Measurements from ENCODE around the gene RDH8.
A peak's percentile ranks its signal among the peaks of the same experiment; 100 is the strongest.
"Not testable (repeated sequence)": the region's sequence is repeated elsewhere in the genome, so short reads cannot be mapped to it uniquely, and the experiment has no call there.

RDH8 gene

DNA sequence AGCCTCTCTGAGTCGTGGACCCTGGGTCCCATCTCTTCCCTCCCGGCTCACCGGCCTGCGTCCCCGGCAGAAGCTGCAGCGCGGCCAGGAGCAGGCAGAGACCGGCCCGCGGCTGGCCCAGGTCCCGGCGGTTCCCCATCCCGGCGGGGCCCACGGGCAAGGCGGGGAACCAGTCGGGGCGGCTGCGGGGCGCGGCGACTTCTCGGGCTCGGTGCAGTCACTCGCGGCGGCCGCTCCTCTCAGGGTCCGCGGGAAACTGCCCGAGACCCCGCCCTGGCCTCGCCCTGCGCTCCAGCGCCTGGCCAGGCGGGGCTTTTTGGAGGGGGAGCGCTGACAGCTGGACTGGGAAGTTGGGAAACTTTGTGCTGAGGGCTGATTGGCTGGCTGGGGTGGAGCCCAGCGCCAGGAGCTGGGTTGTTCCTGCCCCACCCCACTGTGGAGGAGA, 3.0 kb upstream of the RDH8 start, which contains the start of gene COL5A3:
Gene COL5A3 (minus strand): TSS at position 258 of the 445 bp plus-strand sequence. CDS start 119 bp downstream, at position 139.
- no peak within 1 kb of the TSS for H3K27ac Mint-ChIP-seq

DNA sequence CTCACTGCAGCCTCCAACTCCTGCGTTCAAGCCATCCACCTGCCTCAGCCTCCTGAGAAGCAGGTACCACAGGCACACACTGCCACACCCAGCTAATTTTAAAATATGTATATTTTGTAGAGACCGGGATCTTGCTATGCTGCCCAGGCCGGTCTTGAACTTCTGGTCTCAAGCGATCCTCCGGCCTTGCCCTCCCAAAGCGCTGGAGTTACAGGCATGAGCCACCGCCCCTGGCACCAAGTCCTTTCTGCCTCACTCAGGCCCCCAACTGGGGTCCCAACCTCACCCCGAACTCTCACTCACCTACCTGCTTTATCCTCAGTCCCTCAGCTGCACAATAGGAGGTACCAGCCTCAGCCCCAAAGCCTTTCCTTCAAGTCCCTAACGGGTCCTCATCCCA, 2.3 kb upstream of the RDH8 start:
- DNase-seq: no peak
- Mint-ChIP-seq H3K27me3 (peaks cover 57 to 72% of the 10 kb centered on the region in 2 donors), H3K4me1 (peaks cover 15 to 19% of the 10 kb centered on the region in 2 donors), H3K4me3 (no peak overlapping the region), H3K9me3 (peaks cover 6 to 9% of the 10 kb centered on the region in 2 donors), H3K36me3 (peaks cover 7 to 14% of the 10 kb centered on the region in 2 donors), H3K27ac (no peak overlapping the region)
- no peak for ATAC-seq (replicated peaks)

More for the DNA sequence above, 3.0 kb upstream of the RDH8 start, which contains the start of gene COL5A3:
- peaks cover 6 to 9% of the 10 kb centered on the region in 2 donors for H3K9me3 Mint-ChIP-seq
- peaks cover 60 to 79% of the 10 kb centered on the region in 2 donors for H3K27me3 Mint-ChIP-seq
- H3K36me3 Mint-ChIP-seq: peaks cover 7 to 14% of the 10 kb centered on the region in 2 donors
- DNase-seq (no peak), ATAC-seq (replicated peaks) (no peak)
- H3K4me1 Mint-ChIP-seq: peaks cover 15 to 19% of the 10 kb centered on the region in 2 donors
- no peak within 1 kb of the TSS for H3K4me3 Mint-ChIP-seq

DNA sequence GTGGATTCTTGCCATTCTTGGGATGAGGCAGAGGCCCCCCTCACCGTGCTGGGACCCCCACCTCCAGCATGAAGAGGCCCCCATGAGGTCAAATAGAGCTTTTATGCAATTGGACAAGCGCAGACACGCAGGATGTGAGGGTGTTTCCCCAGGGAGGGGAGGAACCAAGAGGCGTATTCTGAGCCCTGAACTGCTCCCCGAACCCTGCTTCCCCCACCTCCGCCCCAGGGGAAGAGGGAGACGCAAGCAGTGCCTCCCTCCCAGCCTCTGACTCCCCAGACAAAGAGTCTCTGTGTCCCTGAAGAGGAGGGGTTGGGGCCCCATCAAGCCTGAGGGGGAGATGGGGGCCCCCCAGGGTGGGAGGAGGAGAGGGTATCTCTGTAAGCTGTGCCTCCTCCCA, 1.3 kb upstream of the RDH8 start:
- H3K4me3 Mint-ChIP-seq: no peak overlapping the region
- H3K27me3 Mint-ChIP-seq: peaks cover 54 to 66% of the 10 kb centered on the region in 2 donors
- peaks cover 13 to 19% of the 10 kb centered on the region in 2 donors for H3K4me1 Mint-ChIP-seq
- ATAC-seq (replicated peaks) (no peak), DNase-seq (no peak)
- H3K36me3 Mint-ChIP-seq: peaks cover 7 to 13% of the 10 kb centered on the region in 2 donors
- no peak overlapping the region for H3K27ac Mint-ChIP-seq
- peaks cover 4 to 5% of the 10 kb centered on the region in 2 donors for H3K9me3 Mint-ChIP-seq

DNA sequence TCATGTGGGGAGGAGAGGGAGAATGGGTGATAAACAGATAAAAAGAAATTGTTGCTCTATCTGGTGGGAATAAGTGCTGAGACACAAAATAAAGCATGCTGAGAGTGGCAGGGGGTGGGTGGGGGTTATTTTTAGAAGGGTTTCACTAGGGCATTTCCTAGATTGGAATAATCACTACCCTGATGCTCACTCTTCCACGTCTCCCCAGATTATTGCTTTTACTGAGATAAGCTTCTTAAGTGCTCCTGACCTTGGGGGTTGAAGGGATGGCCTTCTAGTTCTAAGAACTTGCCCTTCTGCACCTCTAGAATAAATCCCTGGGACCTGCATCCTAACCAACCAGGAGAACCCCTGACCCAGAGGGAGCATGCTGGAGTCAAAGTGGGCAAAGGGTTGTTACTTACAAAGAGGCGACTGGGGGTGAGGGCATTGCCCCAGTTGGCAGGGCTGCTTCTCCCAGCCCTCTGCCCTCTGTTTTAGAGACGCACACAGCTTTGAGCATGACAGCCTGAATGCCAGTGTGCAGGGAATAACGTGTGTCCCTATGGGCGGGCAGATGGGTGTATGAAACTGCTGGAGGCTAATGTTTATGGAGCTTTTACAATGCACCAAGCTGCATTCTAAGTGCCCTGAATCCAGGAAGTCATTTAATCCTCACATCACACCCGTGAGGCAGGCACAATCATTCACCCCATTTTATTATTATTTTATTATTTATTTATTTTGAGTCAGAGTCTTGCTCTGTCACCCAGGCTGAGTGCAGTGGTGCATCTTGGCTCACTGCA, 743 bp downstream of the RDH8 start:
- no peak for DNase-seq
- Mint-ChIP-seq H3K4me3 (no peak overlapping the region), H3K9me3 (peaks cover 0 to 2% of the 10 kb centered on the region in 2 donors), H3K27me3 (peaks cover 37 to 48% of the 10 kb centered on the region in 2 donors), H3K4me1 (peaks cover 4 to 7% of the 10 kb centered on the region in 2 donors), H3K27ac (no peak overlapping the region), H3K36me3 (peaks cover 0 to 4% of the 10 kb centered on the region in 2 donors)
- no peak for ATAC-seq (replicated peaks)

DNA sequence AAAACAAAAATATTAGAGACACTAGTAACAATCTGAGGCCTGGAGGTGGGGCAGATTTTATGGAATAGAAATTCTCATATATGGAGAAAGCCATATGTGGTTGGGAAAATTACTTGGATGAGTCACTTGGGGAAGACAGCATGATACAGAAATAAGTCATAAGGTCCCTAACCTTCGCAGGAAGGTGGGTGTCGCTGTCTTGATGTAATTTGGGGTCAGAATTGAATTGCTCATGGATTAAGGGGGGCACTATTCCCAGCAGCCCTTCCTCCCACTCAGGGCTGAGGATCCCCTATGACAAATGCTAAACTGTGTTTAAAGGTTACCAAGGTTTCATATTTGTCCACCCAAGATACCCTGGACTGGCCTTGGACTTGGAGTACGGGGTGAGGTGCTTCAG, 5.0 kb downstream of the RDH8 start:
- Mint-ChIP-seq H3K9me3 (peaks cover 0 to 4% of the 10 kb centered on the region in 2 donors), H3K4me3 (no peak overlapping the region), H3K27ac (no peak overlapping the region), H3K27me3 (peaks cover 26 to 31% of the 10 kb centered on the region in 2 donors), H3K36me3 (no peaks in the 10 kb centered on the region), H3K4me1 (no peaks in the 10 kb centered on the region)
- DNase-seq (no peak), ATAC-seq (replicated peaks) (no peak)

DNA sequence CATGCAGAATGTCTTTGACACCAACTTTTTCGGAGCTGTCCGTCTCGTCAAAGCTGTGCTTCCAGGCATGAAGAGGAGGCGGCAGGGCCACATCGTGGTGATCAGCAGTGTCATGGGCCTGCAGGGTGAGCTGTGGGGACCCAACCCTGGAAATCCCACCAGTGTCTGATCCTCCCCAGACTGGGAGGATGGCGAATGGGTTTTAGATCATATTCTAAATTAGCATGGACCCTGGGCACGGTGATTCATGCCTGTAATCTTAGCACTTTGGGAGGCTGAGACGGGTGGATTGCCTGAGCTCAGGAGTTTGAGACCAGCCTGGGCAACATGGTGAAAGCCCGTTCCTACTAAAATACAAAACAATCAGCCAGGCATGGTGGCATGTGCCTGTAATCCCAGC, 5.5 kb downstream of the RDH8 start:
- no peaks in the 10 kb centered on the region for H3K4me1 Mint-ChIP-seq
- H3K4me3 Mint-ChIP-seq: no peak overlapping the region
- no peak overlapping the region for H3K27ac Mint-ChIP-seq
- H3K27me3 Mint-ChIP-seq: peaks cover 21 to 27% of the 10 kb centered on the region in 2 donors
- ATAC-seq (replicated peaks) (no peak), DNase-seq (no peak)
- peaks cover 0 to 4% of the 10 kb centered on the region in 2 donors for H3K9me3 Mint-ChIP-seq
- H3K36me3 Mint-ChIP-seq: no peaks in the 10 kb centered on the region

DNA sequence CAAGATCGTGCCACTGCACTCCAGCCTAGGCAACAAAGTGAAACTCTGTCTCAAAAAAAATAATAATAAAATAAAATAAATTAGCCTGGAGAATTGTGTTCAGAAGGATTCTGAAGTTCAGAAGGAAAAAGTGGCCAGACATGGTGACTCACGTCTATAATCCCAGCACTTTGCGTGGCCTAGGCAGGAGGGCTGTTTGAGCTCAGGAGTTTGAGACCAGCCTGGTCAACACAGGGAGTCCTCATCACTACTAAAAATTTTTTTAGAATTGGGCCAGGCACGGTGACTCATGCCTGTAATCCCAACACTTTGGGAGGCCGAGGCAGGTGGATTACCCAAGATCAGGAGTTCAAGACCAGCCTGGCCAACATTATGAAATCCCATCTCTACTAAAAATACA, 6.0 kb downstream of the RDH8 start:
- H3K9me3 Mint-ChIP-seq: peaks cover 0 to 4% of the 10 kb centered on the region in 2 donors
- no peak for ATAC-seq (replicated peaks)

DNA sequence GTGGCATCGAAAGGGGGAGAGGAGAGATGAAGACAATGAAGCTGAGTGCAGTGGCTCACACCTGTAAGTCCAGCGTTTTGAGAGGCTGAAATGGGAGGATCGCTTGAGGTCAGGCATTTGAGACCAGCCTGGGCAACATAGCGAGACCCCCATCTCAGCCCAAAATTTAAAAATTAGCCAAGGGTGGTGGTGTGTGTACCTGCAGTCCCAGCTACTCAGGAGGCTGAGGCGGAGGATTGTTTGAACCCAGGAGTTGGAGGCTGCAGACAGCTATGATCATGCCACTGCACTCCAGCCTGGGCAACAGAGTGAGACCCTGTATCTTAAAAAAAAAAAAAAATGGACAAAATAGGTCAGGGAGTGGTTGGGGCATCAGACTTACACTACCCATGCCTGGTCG, 7.6 kb downstream of the RDH8 start:
- no peaks in the 10 kb centered on the region for H3K36me3 Mint-ChIP-seq
- peaks cover 21 to 27% of the 10 kb centered on the region in 2 donors for H3K27me3 Mint-ChIP-seq
- H3K4me1 Mint-ChIP-seq: no peaks in the 10 kb centered on the region
- no peak for ATAC-seq (replicated peaks)
- H3K9me3 Mint-ChIP-seq: peaks cover 0 to 4% of the 10 kb centered on the region in 2 donors
- no peak overlapping the region for H3K4me3 Mint-ChIP-seq
- no peak for DNase-seq
- no peak overlapping the region for H3K27ac Mint-ChIP-seq

More for the DNA sequence above, 6.0 kb downstream of the RDH8 start:
- Mint-ChIP-seq H3K27me3 (peaks cover 21 to 27% of the 10 kb centered on the region in 2 donors), H3K4me1 (no peaks in the 10 kb centered on the region), H3K27ac (no peak overlapping the region), H3K36me3 (no peaks in the 10 kb centered on the region), H3K4me3 (no peak overlapping the region)
- no peak for DNase-seq

DNA sequence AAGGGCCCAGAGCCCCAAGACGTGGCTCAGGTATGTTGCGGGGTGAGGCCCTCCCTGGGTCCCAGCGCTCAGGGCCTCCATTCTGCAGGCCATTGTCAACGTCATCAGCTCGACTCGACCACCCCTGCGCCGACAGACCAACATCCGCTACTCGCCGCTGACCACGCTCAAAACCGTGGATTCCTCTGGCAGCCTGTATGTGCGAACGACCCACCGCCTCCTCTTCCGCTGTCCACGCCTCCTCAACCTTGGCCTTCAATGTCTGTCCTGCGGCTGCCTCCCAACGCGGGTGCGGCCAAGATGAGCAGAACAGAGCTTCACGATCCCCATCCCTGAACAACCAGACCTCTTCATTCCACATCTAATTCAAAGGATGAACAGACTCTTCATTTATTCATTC, 8.2 kb downstream of the RDH8 start:
- Mint-ChIP-seq H3K9me3 (peaks cover 0 to 4% of the 10 kb centered on the region in 2 donors), H3K4me1 (no peaks in the 10 kb centered on the region), H3K27me3 (peaks cover 26 to 32% of the 10 kb centered on the region in 2 donors), H3K4me3 (no peak overlapping the region), H3K36me3 (no peaks in the 10 kb centered on the region), H3K27ac (no peak overlapping the region)
- DNase-seq (no peak), ATAC-seq (replicated peaks) (no peak)

DNA sequence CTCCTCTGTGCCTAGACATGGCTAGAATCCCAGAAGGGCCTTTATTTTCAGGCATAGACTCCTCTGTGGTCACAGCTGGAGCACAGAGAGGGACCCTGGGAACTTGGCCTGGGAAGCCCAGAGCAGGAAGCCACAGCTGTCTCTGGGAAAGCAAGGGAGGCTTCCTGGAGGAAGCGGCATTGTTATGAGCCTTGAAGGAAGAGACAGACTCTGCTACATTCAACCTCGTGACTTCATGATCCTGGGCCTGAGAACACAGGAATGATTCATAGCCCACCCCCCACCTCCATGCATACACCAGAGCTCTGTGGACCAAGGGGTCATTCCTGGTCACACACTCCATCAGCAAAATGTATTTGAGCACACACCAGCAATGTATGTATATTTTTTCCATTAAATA, 8.6 kb downstream of the RDH8 start:
- Mint-ChIP-seq H3K4me3 (no peak overlapping the region), H3K27ac (no peak overlapping the region), H3K27me3 (peaks cover 27 to 33% of the 10 kb centered on the region in 2 donors), H3K4me1 (no peaks in the 10 kb centered on the region), H3K36me3 (no peaks in the 10 kb centered on the region), H3K9me3 (peaks cover 0 to 2% of the 10 kb centered on the region in 2 donors)
- ATAC-seq (replicated peaks): no peak
- DNase-seq: no peak

DNA sequence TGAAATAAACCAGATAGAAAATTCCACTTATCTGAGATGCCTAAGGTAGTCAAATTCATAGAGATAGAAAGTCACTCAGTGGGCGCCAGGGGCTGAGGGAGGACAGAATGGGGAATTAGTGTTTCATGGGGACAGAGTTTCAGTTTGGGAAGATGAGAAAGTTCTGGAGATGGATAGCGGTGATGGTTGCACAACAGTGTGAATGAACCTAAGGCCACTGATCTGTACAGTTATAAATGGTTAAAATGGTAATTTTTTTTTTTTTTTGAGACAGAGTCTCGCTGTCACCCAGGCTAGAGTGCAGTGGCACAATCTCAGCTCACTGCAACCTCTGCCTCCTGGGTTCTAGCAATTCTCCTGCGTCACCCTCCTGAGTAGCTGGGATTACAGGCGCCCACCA, 9.8 kb downstream of the RDH8 start:
- H3K27me3 Mint-ChIP-seq: peaks cover 29 to 37% of the 10 kb centered on the region in 2 donors
- H3K27ac Mint-ChIP-seq; H3K9me3 Mint-ChIP-seq; H3K4me1 Mint-ChIP-seq; H3K4me3 Mint-ChIP-seq; ATAC-seq (replicated peaks); H3K36me3 Mint-ChIP-seq; DNase-seq: not testable (repeated sequence)

DNA sequence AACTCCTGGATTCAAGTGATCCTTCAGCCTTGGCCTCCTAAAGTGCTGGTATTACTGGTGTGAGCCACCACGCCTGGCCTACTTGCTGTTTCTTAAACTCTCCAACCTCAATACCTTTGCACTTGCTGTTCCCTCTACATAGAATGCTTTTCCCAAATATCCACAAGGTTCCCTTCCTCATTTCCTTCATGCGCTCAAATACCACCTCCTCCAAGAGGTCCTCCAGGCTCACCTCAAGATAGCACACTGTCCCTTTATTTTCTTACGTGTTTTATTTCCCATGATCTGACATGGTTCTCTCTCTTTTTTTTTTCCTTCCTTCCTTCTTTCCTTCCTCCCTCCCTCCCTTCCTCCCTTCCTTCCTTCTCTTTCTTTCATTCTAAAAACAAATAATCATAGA, 13.5 kb downstream of the RDH8 start:
- ATAC-seq (replicated peaks) (no peak), DNase-seq (no peak)
- H3K27ac Mint-ChIP-seq: no peak overlapping the region
- H3K27me3 Mint-ChIP-seq: peaks cover 21 to 25% of the 10 kb centered on the region in 2 donors
- H3K9me3 Mint-ChIP-seq: no peaks in the 10 kb centered on the region
- no peaks in the 10 kb centered on the region for H3K4me1 Mint-ChIP-seq
- no peak overlapping the region for H3K4me3 Mint-ChIP-seq
- H3K36me3 Mint-ChIP-seq: no peaks in the 10 kb centered on the region

DNA sequence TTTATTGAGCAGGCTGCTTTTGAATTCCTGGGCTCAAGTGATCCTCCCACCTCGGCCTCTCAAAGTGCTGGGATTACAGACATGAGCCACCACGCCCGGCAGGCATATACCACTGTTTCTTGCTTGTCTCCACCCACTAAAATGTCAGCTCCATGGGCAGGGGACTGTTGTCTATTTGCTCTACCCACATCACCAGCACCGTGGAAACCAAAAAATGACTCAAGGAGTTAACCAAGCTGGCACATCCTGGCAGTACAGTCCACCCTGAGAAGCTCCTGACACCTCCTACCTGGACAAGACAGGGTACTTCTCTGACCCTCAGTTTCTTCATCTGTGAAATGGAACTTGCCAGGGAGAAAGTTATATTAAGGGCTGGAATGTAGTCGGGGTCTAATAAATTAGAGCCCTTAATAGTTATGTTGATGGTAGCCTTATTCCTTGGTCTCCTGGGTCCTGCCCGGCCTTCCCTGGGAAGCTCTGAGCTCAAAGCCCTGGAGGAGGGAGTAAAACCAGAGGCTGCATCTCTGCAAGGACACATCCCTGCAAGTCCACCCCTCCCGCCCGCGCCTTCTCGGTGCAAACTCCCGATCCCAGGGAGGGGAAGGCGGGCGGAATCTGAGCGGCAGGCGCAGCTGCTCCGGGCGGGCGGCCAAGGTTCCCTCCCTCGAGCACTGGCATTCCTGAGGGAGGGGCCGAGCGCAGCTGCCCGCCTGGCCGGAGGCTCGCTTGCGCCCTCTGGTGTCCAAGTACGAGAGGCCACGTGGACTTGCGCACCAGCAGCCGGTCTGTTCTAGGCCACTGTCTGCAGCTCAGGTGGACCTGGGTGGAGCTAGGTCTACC, 14.1 kb downstream of the RDH8 start:
- peak; percentile 76 for DNase-seq
- H3K27me3 Mint-ChIP-seq: peaks cover 23 to 27% of the 10 kb centered on the region in 2 donors
- no peaks in the 10 kb centered on the region for H3K4me1 Mint-ChIP-seq
- ATAC-seq (replicated peaks): peak; percentile 97 to 99
- no peak overlapping the region for H3K4me3 Mint-ChIP-seq
- no peaks in the 10 kb centered on the region for H3K9me3 Mint-ChIP-seq
- no peaks in the 10 kb centered on the region for H3K36me3 Mint-ChIP-seq
- H3K27ac Mint-ChIP-seq: no peak overlapping the region

DNA sequence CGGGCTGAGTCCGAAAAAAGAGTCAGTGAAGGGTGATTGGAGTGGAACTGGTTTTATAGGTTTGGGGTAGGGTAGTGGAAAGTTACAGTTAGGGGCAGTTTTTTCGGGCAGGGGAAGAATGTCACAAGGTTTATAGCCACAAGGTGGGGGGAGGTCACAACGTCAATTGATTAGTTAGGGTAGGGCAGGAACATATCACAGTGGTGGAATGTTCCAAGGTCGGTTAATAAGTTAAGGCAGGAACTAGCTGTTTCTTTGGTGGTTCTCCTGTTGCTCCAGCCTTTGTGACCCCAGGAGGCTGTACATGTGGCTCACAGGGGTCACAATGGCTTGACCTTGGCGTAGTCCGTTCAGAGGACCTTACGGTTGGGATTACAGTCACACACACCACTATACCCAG, 20.3 kb downstream of the RDH8 start:
- Mint-ChIP-seq H3K36me3 (no peaks in the 10 kb centered on the region), H3K9me3 (no peaks in the 10 kb centered on the region), H3K4me3 (no peak overlapping the region), H3K27ac (no peak overlapping the region), H3K27me3 (peaks cover 19 to 22% of the 10 kb centered on the region in 2 donors), H3K4me1 (no peaks in the 10 kb centered on the region)
- ATAC-seq (replicated peaks) (no peak), DNase-seq (no peak)

All from stimulated activated naive B cell treated with anti-CD40 and anti-IgM and Interleukin-4, amounts not matched to agents 10 μg/mL and 1 μg/mL and 100 μg/mL, for 72 hours (primary cell).